Small intestine (tissue), 7 donors: Measurements from ENCODE around the gene ZNF407. TPM values are rescaled to one million over a fixed set of nuclear protein-coding genes. Genes with fewer than 3 reads are reported as not detected.
A peak's percentile ranks its signal among the peaks of the same experiment; 100 is the strongest.
"Not testable (repeated sequence)": the region's sequence is repeated elsewhere in the genome, so short reads cannot be mapped to it uniquely, and the experiment has no call there.

Source experiments
- DNase-seq, 2 donors: peaks; one replicate each; pipeline versions ENCODE4 v3.0.0 to v3.0.0-alpha.2; 2013
- FAIRE-seq: peaks from 2 replicates; lab custom pipeline; 2012; peaks lifted over from hg19 to GRCh38; lab: Jason Lieb, UNC
- H3K27ac ChIP-seq, 3 donors: one replicate each; pipeline ENCODE4 v1.5.1; 2013; ENCODE audit warnings: low read length in 2 of 3, mild to moderate bottlenecking in 2 of 3, control low read depth in 1 of 3, inconsistent platforms in 1 of 3, low read depth in 1 of 3, moderate library complexity in 1 of 3
- H3K27me3 ChIP-seq, 3 donors: one replicate each; pipeline ENCODE4 v1.6.1; 2013; ENCODE audit warnings: low read length in 3 of 3, inconsistent platforms in 1 of 3; ENCODE audit not compliant: control insufficient read depth in 3 of 3, insufficient read depth in 3 of 3
- H3K36me3 ChIP-seq, 3 donors: one replicate each; pipeline ENCODE4 v1.6.1; 2013; ENCODE audit warnings: low read length in 3 of 3, inconsistent platforms in 1 of 3, low read depth in 1 of 3, mild to moderate bottlenecking in 1 of 3, moderate library complexity in 1 of 3; ENCODE audit not compliant: control insufficient read depth in 3 of 3, insufficient read depth in 2 of 3
- H3K4me1 ChIP-seq, 3 donors: one replicate each; pipeline ENCODE4 v1.6.1; 2013; ENCODE audit warnings: low read length in 2 of 3, inconsistent platforms in 1 of 3, low read depth in 1 of 3, mild to moderate bottlenecking in 1 of 3, moderate library complexity in 1 of 3; ENCODE audit not compliant: control insufficient read depth in 3 of 3, insufficient read depth in 2 of 3
- H3K4me3 ChIP-seq, 3 donors: one replicate each; pipeline ENCODE4 v1.5.1; 2013; ENCODE audit warnings: low read length in 3 of 3, control low read depth in 1 of 3, inconsistent platforms in 1 of 3, low read depth in 1 of 3, mild to moderate bottlenecking in 1 of 3, moderate library complexity in 1 of 3
- H3K9me3 ChIP-seq, 2 donors: one replicate each; pipeline ENCODE4 v1.6.1; 2013; ENCODE audit warnings: low read depth in 1 of 2, low read length in 1 of 2; ENCODE audit not compliant: control insufficient read depth in 2 of 2, insufficient read depth in 1 of 2
- WGBS, 3 donors: extraction: QIAGEN DNeasy Blood & Tissue Kit; methylation state at CpG; one replicate each; pipeline ENCODE4 v1.1.7; 2013; 5-methylcytosine and 5-hydroxymethylcytosine counted together
- polyA plus RNA-seq, 4 donors: library from polyadenylated mRNA; stranded (reverse) in 3 of 4; unstranded in 1 of 4; fragments of 200-250 nt in 3 of 4; fragments of 120-200 nt in 1 of 4; gene quantifications; one replicate each; pipeline versions ENCODE4 v1.2.1 to v1.2.3, GENCODE V29; 2013
- donor health status: healthy with polysubstance abuse.
- donor health status: control.
- donor health status: control.
- donor health status: Bipolar disorder and iron deficiency.
- donor health status: healthy.

The ZNF407 gene
- polyA plus RNA-seq, 4 donors, result 2.7 to 6.3 (median 4.0) TPM

- H3K4me3 ChIP-seq, result peak overlapping the region in 1 of 3 donors; percentile 0
- H3K9me3 ChIP-seq, result peaks cover 0 to 13% of the 10 kb centered on the region in 2 donors
- DNase-seq, result peak in 1 of 2 donors; percentile 59
- WGBS, 3 donors, result 9 to 61% (median 31%) methylated on average over 4 of the region's 4 CpGs
- peak overlapping the region in 2 of 3 donors; percentile 6 to 38 for H3K27ac ChIP-seq
- no peaks in the 10 kb centered on the region for H3K36me3 ChIP-seq
- FAIRE-seq, result no peak
- H3K4me1 ChIP-seq, result peaks cover 0 to 31% (median 4%) of the 10 kb centered on the region in 3 donors
- no peaks in the 10 kb centered on the region for H3K27me3 ChIP-seq
Observed at GRCh38 chr18:74562131-74562730, 35.4 kb upstream of the ZNF407 start.

DNA sequence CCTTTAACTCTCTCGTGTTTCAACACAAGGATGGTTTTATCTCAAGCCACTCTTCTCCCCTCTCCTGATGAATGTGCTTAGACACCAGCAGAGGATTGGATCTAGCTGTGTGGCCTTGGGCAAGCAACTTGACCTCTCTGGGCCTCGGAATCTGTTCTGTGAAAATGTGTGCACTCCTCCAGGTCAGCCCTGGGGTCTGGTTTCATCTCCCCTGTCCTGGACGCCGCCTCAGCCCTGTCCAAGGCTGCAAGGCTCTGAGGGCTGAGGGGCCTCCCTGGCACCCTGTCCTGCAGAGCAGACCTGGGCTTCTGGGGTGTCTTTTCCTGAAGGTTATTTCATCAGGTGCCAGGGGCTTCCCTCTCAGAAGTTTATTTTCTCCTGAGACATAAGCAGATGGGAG lies 34.9 kb upstream of the ZNF407 start:
- WGBS, 3 donors, result 48 to 81% (median 68%) methylated on average over 4 of the region's 4 CpGs
- no peaks in the 10 kb centered on the region for H3K36me3 ChIP-seq
- no peak overlapping the region for H3K4me3 ChIP-seq
- H3K27me3 ChIP-seq, result no peaks in the 10 kb centered on the region
- H3K9me3 ChIP-seq, result peaks cover 0 to 13% of the 10 kb centered on the region in 2 donors
- peaks cover 0 to 31% (median 4%) of the 10 kb centered on the region in 3 donors for H3K4me1 ChIP-seq
- FAIRE-seq (no peak), DNase-seq (no peak)
- H3K27ac ChIP-seq, result peak overlapping the region in 1 of 3 donors; percentile 14

- 10 to 39% (median 19%) methylated on average over 3 of the region's 3 CpGs for WGBS, 3 donors
- H3K27ac ChIP-seq, result peak overlapping the region in 2 of 3 donors; percentile 70 to 77
- DNase-seq (peak; percentile 49 to 90), FAIRE-seq (peak; percentile 90)
- H3K9me3 ChIP-seq, result peaks cover 0 to 13% of the 10 kb centered on the region in 2 donors
- H3K36me3 ChIP-seq, result no peaks in the 10 kb centered on the region
- H3K4me3 ChIP-seq, result no peak overlapping the region
- peaks cover 0 to 31% (median 4%) of the 10 kb centered on the region in 3 donors for H3K4me1 ChIP-seq
- no peaks in the 10 kb centered on the region for H3K27me3 ChIP-seq
Observed at GRCh38 chr18:74563999-74564398, 33.7 kb upstream of the ZNF407 start.

DNA sequence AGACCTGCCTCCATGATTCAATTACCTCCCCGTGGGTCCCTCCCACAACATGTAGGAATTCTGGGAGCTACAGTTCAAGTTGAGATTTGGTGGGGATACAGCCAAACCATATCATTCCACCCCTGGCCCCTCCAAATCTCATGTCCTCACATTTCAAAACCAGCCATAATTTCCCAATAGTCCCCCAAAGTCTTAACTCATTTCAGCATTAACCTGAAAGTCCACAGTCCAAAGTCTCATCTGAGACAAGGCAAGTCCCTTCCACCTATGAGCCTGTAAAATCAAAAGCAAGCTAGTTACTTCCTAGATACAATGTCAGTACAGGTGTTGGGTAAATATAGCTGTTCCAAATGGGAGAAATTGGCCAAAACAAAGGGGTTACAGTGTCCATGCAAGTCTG lies 32.5 kb upstream of the ZNF407 start:
- not testable (repeated sequence) for H3K27me3 ChIP-seq, H3K36me3 ChIP-seq, H3K4me3 ChIP-seq, FAIRE-seq
- peaks cover 0 to 13% of the 10 kb centered on the region in 2 donors for H3K9me3 ChIP-seq
- H3K4me1 ChIP-seq, result peaks cover 0 to 31% (median 4%) of the 10 kb centered on the region in 3 donors
- peak; percentile 45 to 51 for DNase-seq
- H3K27ac ChIP-seq, result peak overlapping the region; percentile 30 to 72 (median 70)
- WGBS, 3 donors, result 26 to 68% (median 50%) methylated on average over 1 of the region's 1 CpG

GRCh38 chr18:74565993-74566392 lies 31.7 kb upstream of the ZNF407 start:
- Histone ChIP-seq H3K27ac (peak overlapping the region in 1 of 3 donors; percentile 70), H3K4me1 (peaks cover 0 to 31% (median 4%) of the 10 kb centered on the region in 3 donors), H3K9me3 (peaks cover 0 to 13% of the 10 kb centered on the region in 2 donors)
- DNase-seq, H3K36me3 ChIP-seq, H3K27me3 ChIP-seq, H3K4me3 ChIP-seq, FAIRE-seq: not testable (repeated sequence)
- 65 to 93% (median 77%) methylated on average over 3 of the region's 3 CpGs for WGBS, 3 donors

DNA sequence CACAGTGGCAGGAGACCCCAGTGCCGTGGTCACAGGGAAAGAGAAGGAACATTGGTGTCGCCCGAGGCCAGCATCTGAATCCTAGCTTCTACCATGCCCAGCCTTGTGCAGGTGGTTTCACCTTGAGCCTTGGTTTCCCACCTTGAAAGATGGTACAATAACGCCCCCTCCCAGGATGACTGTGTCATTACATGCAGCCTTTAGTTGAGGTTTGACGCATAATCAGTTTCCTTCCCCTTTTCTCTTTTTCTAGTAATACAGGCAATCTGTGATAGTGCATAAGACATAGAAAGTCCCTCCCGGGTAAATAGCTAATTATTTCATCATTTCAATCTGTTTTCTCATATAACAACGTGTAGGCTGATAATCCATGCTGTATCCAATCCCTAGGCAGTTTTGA lies 29.8 kb upstream of the ZNF407 start:
- Histone ChIP-seq H3K27me3 (no peaks in the 10 kb centered on the region), H3K9me3 (peaks cover 0 to 13% of the 10 kb centered on the region in 2 donors), H3K27ac (no peak overlapping the region), H3K4me3 (no peak overlapping the region), H3K4me1 (peaks cover 0 to 20% (median 4%) of the 10 kb centered on the region in 3 donors), H3K36me3 (no peaks in the 10 kb centered on the region)
- 64 to 78% (median 69%) methylated on average over 7 of the region's 7 CpGs for WGBS, 3 donors
- DNase-seq (no peak), FAIRE-seq (no peak)

DNA sequence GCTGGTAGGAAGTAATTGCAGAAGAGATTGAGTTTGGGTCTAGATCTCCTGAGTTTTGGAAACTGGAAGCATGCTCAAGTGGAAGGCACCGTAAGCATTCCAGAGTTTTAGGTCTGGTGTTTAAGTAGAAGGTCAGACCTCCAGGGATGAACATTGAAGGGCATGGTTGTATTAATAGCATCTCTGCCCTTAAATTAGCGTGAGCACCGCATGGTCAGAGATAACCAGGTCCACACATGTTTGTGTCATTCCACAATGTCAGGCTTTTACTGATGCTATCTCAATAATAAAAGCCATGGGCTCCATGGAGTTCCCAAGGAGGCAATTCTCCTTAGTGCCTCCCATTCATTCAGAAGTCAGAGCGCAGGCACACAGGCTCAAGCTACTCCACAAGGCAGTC lies 28.3 kb upstream of the ZNF407 start:
- H3K4me1 ChIP-seq, result peaks cover 0 to 9% (median 2%) of the 10 kb centered on the region in 3 donors
- no peaks in the 10 kb centered on the region for H3K27me3 ChIP-seq
- no peak overlapping the region for H3K27ac ChIP-seq
- DNase-seq, result no peak
- H3K36me3 ChIP-seq, result no peaks in the 10 kb centered on the region
- peaks cover 0 to 13% of the 10 kb centered on the region in 2 donors for H3K9me3 ChIP-seq
- no peak overlapping the region for H3K4me3 ChIP-seq
- FAIRE-seq, result no peak
- WGBS, 3 donors, result 92 to 100% (median 96%) methylated on average over 4 of the region's 4 CpGs

GRCh38 chr18:74570266-74570665 lies 27.4 kb upstream of the ZNF407 start:
- no peak for FAIRE-seq
- peak in 1 of 2 donors; percentile 71 for DNase-seq
- no peak overlapping the region for H3K4me3 ChIP-seq
- peaks cover 0 to 7% (median 2%) of the 10 kb centered on the region in 3 donors for H3K4me1 ChIP-seq
- no peaks in the 10 kb centered on the region for H3K27me3 ChIP-seq
- no peaks in the 10 kb centered on the region for H3K36me3 ChIP-seq
- H3K27ac ChIP-seq, result no peak overlapping the region
- peaks cover 0 to 13% of the 10 kb centered on the region in 2 donors for H3K9me3 ChIP-seq
- 28 to 58% (median 34%) methylated on average over 4 of the region's 4 CpGs for WGBS, 3 donors
